OCI-LY7 (cell line): ENCODE results near the gene CMTM7. TPM values are rescaled to one million over a fixed set of nuclear protein-coding genes. Genes with fewer than 3 reads are reported as not detected.

Source experiments
- BruUV-seq: library from RNA; stranded (reverse); fragments of 400-500 nt; replicated peaks from 2 replicates; lab custom pipeline; 2021; lab: Mats Ljungman, UMichigan
- CTCF ChIA-PET: fragments of 300-600 bp; sonication (Branson Sonifier 250); formaldehyde crosslinking; loops from one replicate; lab custom pipeline; 2022; ENCODE audit warnings: antibody characterized with exemption; ENCODE audit not compliant: unreplicated experiment; lab: Charles Lee
- POLR2A ChIA-PET: fragments of 300-600 bp; sonication (Branson Sonifier 250); formaldehyde crosslinking; loops from one replicate; lab custom pipeline; 2022; ENCODE audit warnings: antibody characterized with exemption; lab: Charles Lee
- DNase-seq: peaks from one replicate; pipeline ENCODE4 v3.0.0-alpha.2; 2015; ENCODE audit warnings: low spot score
- H2AFZ ChIP-seq: fragments of 200-600 bp; sonication (generic), shearing (Covaris generic); 2 replicates; pipeline ENCODE4 v1.6.1; 2014; ENCODE audit warnings: mild to moderate bottlenecking, antibody characterized with exemption, low read length, moderate library complexity
- H3K27ac ChIP-seq: fragments of 200-600 bp; sonication (generic); 2 replicates; pipeline ENCODE4 v1.5.1; 2014; ENCODE audit warnings: mixed run types, low read depth, mild to moderate bottlenecking, moderate library complexity, low read length, inconsistent platforms; ENCODE audit not compliant: poor library complexity, severe bottlenecking
- H3K36me3 ChIP-seq: fragments of 200-600 bp; sonication (generic); 2 replicates; pipeline ENCODE4 v1.6.1; 2014; ENCODE audit warnings: mild to moderate bottlenecking, antibody characterized with exemption, low read length, moderate library complexity, mixed read lengths; ENCODE audit not compliant: insufficient read depth
- H3K4me1 ChIP-seq: fragments of 200-600 bp; sonication (generic); 2 replicates; pipeline ENCODE4 v1.5.1; 2014; ENCODE audit warnings: mild to moderate bottlenecking, low read length; ENCODE audit not compliant: insufficient read depth, poor library complexity, severe bottlenecking
- H3K4me2 ChIP-seq: fragments of 200-600 bp; sonication (generic); 2 replicates; pipeline ENCODE4 v1.6.1; 2014; ENCODE audit warnings: mild to moderate bottlenecking, low read length
- H3K4me3 ChIP-seq: fragments of 200-600 bp; sonication (generic); 2 replicates; pipeline ENCODE4 v1.5.1; 2014; ENCODE audit warnings: mild to moderate bottlenecking, low read depth, low read length; ENCODE audit not compliant: poor library complexity, severe bottlenecking
- H3K79me2 ChIP-seq: fragments of 200-600 bp; sonication (generic); 2 replicates; pipeline ENCODE4 v1.6.1; 2016; ENCODE audit warnings: low read depth, mild to moderate bottlenecking, low read length, moderate library complexity, mixed read lengths; ENCODE audit not compliant: insufficient read depth
- H3K9me2 ChIP-seq: fragments of 200-600 bp; sonication (generic); 2 replicates; pipeline ENCODE4 v1.6.1; 2016; ENCODE audit warnings: mild to moderate bottlenecking, low read length, mixed read lengths; ENCODE audit not compliant: insufficient read depth
- H3K9me3 ChIP-seq: fragments of 200-600 bp; sonication (generic); 2 replicates; pipeline ENCODE4 v1.6.1; 2014; ENCODE audit warnings: mild to moderate bottlenecking, mixed run types, low read length, mixed read lengths
- H4K20me1 ChIP-seq: fragments of 200-600 bp; sonication (generic); 2 replicates; pipeline ENCODE4 v1.6.1; 2014; ENCODE audit warnings: mild to moderate bottlenecking, antibody characterized with exemption, low read length, moderate library complexity, mixed read lengths; ENCODE audit not compliant: insufficient read depth
- CTCF ChIP-seq: fragments of 200-600 bp; sonication (generic); conservative IDR thresholded peaks from 2 replicates; pipeline ENCODE4 v1.5.1; 2014; ENCODE audit warnings: mild to moderate bottlenecking, antibody characterized with exemption, low read length, moderate library complexity, mixed read lengths
- EZH2phosphoT487 ChIP-seq: fragments of 200-600 bp; sonication (generic); IDR thresholded peaks from 2 replicates; pipeline ENCODE4 v1.6.1; 2018; ENCODE audit warnings: low read depth, borderline replicate concordance, mild to moderate bottlenecking, mixed run types, antibody characterized with exemption, low read length, moderate library complexity, mixed read lengths
- intact Hi-C: fragments of 100-400 bp; cut with micrococcal nuclease; formaldehyde crosslinking; loops from one replicate; pipeline ENCODE4 v1.10.0; 2022; ENCODE audit not compliant: unreplicated experiment
- total RNA-seq, 2 experiments: library from RNA; depleted of rRNA in 1 of 2; stranded (reverse); fragments of >200 nt in 1 of 2; shearing (Covaris generic) in 1 of 2; gene quantifications; 2 replicates each; pipeline ENCODE4 v1.2.3, GENCODE V29; 2014 to 2022

Gene CMTM7
- total RNA-seq, 2 experiments from 2014 or later, result 16.0 to 19.0 TPM

- ChIA-PET CTCF (no interaction called here), POLR2A (interaction anchor here (1.4 to 1.5 kb wide), 3 partner anchors 13 to 19 kb away, joined by 4 to 9 read pairs (median 6); no protein-coding TSS in a partner anchor)
- H2AFZ ChIP-seq, result no peak overlapping the region
- H3K4me1 ChIP-seq, result peaks cover 14% of the 10 kb centered on the region
- no peak overlapping the region for H3K4me2 ChIP-seq
- TSS peak; percentile 12 for BruUV-seq
- no peak for TF ChIP-seq EZH2phosphoT487
- no peak for TF ChIP-seq CTCF
- no peak overlapping the region for H3K27ac ChIP-seq
- no peak overlapping the region for H3K4me3 ChIP-seq
- no peaks in the 10 kb centered on the region for H4K20me1 ChIP-seq
- peaks cover 55% of the 10 kb centered on the region for H3K36me3 ChIP-seq
- H3K9me3 ChIP-seq, result no peaks in the 10 kb centered on the region
- intact Hi-C loops, result no loop called here
- no peaks in the 10 kb centered on the region for H3K79me2 ChIP-seq
- H3K9me2 ChIP-seq, result no peaks in the 10 kb centered on the region
- DNase-seq, result no peak
Measured at GRCh38 chr3:32482693-32483092, 91.0 kb downstream of the CMTM7 start.

- intact Hi-C loops, result no loop called here
- H3K79me2 ChIP-seq, result no peaks in the 10 kb centered on the region
Measured at GRCh38 chr3:32483772-32484171, 92.1 kb downstream of the CMTM7 start.

More at GRCh38 chr3:32483772-32484171, 92.1 kb downstream of the CMTM7 start:
- no peaks in the 10 kb centered on the region for H3K9me2 ChIP-seq
- no peak overlapping the region for H3K4me2 ChIP-seq
- peaks cover 14% of the 10 kb centered on the region for H3K4me1 ChIP-seq
- POLR2A ChIA-PET, result interaction anchor here (0.5 to 1.5 kb wide), 6 partner anchors 12 to 842 kb away, joined by 3 to 9 read pairs (median 4); no protein-coding TSS in a partner anchor
- H3K9me3 ChIP-seq, result no peaks in the 10 kb centered on the region
- no peak for DNase-seq
- peaks cover 57% of the 10 kb centered on the region for H3K36me3 ChIP-seq
- TF ChIP-seq EZH2phosphoT487, result no peak
- no peak for TF ChIP-seq CTCF
- CTCF ChIA-PET, result no interaction called here
- no peaks in the 10 kb centered on the region for H4K20me1 ChIP-seq
- no peak overlapping the region for H3K4me3 ChIP-seq
- BruUV-seq, result no TSS peak
- H2AFZ ChIP-seq, result no peak overlapping the region
- no peak overlapping the region for H3K27ac ChIP-seq
